T-helper 9 cell (primary cell): ENCODE results near the gene ZIC4.

Source experiments
- DNase-seq: peaks from one replicate; pipeline ENCODE4 v3.0.0-alpha.2; 2020

ZIC4 gene

DNA sequence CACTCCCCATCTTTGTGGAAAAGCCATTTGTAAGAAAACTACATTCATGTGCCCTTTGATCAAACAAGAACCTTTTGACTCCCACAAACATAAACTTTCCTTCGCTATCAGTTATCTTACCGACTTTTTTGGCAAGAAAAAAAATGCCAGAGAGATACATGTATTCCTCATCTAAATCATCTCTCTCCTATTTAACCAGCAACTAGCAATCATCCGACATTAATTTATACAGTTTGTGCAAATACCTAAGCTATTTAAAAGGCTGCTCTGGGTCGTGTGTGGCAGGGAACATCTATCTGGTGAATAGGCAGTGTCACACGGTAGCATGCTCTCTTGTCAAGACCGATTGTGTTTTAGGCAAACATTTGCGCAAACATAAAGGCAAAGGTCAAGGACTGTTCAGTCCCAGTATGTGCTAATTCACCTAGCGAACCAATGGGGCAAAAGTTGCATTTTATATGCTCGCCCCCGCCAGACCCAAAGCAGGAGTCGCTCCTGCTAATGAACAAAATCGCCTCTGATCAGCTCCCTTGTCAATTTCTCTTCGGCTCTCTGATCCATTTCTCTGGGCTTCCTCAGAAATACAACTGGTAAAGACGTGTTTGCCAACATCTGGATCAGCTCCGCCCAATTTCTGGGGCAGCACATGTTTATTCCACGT is 37.7 kb downstream of the ZIC4 start:
- no peak for DNase-seq

DNA sequence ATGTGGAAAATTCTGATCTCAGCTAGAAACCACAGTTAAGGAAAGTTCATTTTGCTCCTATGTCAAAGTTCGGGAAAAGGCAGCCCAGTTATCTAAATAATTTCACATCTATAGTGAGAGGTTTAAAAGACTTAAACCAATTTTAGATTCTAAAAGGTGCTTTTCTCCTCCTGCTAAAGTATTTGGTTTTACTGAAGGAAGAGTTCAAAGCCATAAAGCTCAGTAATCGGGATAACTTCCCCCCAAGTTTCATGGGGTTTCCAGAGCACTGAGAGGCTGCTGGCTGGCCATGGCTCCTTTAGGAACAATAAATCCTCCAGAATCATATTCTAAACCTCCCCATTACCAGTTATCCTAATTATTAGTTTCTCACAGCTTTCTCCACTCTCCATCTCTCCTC is 38.2 kb downstream of the ZIC4 start:
- DNase-seq, result no peak

DNA sequence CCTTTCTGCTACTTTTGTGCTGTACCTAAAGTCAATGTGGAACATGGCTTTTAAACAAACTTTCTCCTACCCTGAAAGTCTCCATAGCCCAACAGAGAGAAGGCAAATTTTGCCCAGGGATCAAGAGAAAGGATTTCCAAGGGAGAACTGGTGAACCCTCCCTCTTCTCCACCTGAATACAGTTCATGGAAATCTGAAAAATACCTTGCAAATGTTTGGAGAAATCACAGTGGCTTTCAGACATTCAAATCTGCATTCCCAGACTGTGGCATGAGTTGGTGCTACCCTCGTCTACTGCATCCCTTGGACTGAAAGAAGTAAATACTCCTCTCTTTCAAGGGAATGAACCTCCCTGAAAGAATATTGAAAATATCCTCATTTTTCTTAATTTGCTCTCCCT is 38.7 kb downstream of the ZIC4 start:
- no peak for DNase-seq

DNA sequence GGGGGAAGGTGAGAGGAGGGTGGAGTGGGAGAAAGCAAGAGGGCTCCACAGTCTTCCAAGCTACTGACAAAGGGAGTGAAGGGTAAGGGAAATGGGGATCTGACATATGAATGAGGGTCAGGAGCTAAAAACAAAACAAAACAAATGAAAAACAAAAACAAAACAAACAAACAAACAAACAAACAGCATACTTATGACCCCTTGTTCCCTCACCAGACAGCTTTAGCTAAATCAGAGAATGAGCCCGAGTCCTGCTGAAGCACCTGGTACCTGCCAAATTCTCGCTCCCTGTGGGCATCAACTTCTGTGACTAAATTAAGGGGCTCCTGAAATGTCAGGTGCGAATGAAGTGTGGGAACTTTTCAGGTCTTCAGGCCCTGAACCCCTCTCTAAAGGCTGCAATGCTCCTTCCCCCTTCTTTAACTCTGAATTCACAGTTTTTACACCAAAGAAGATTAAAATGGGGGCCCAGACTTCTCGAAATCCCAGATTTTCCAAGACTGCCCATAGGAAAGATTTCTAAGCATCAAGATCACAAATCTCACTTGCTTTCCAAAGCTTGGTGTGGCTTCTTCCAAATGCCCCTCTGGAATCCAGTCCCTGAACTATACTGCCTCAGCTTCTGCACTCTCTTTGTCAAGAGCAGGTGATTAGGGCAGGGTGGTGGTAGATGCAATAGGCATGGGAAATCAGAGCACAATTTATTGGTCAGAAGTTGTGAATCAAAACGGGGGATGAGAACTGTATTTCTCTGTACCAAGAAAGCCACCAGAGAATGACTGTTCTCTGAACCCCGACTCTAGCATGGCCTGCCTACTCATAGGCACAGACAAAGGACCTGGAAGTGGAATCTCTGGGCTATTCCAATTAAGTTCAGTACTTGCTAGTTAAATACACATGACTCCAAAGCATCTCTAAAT is 40.9 kb downstream of the ZIC4 start:
- no peak for DNase-seq

DNA sequence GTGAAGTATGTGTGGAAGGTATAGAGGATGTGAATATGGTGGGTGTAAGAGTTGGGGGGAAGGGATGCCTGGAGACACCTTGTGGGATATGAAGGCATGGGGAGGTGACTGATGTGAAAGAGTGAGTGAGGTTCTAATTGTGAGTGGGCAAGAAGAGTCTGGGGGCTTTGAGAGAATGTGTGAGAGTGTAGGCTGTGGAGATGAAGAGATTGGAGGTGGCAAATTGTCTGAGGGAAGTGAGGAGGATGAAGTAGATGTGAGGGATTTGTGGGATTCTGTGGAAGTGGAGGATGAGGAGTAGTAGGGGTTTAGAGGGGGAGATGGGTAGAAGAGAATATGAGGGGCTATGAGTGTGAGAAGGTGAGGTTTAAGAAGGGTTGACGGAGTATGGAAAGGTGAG is 41.6 kb downstream of the ZIC4 start:
- DNase-seq, result no peak

DNA sequence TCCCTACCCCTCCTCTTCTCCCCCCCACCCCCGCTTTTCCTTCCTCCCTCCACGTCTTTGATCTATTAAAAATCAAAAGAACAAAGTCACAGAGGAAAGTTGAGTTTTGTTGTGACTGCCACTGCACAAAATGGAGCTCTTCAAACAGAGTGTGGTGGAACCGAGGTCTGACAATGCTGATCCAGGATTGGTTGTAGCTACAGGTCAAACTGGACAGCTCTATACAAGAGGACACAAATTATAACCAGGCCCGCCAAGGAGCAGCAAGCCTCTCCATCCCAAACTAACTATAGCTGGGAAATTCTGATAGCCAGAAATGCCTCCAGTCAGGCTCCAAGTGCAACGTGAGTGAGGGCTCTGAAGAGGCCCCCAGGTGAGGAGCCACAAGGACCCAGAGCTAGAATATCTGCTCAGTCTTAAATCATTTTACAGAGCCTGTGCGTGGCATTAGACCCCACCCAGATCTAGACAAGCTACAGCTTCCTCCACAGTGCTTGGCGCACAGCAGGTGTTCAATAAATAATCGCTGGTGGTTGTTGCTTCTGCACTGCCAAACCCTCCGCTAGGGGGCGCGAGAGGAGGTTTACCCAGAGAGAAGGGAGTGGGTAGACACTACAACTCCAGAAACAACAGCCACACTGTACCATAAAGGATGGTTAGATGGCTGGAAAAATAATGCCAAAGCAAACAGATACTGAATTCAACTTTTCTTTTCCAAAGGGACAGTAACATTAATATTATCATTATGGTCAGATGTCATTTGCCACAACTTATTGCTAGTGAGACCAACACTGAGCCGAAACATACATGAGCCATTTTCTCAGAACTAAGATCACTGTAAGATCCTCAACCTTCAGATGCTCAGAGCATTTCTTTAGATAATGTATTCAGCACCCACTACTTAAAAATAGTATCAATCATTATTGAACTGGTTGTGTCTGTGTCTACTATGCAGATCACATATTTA is 44.6 kb downstream of the ZIC4 start:
- DNase-seq, result no peak

DNA sequence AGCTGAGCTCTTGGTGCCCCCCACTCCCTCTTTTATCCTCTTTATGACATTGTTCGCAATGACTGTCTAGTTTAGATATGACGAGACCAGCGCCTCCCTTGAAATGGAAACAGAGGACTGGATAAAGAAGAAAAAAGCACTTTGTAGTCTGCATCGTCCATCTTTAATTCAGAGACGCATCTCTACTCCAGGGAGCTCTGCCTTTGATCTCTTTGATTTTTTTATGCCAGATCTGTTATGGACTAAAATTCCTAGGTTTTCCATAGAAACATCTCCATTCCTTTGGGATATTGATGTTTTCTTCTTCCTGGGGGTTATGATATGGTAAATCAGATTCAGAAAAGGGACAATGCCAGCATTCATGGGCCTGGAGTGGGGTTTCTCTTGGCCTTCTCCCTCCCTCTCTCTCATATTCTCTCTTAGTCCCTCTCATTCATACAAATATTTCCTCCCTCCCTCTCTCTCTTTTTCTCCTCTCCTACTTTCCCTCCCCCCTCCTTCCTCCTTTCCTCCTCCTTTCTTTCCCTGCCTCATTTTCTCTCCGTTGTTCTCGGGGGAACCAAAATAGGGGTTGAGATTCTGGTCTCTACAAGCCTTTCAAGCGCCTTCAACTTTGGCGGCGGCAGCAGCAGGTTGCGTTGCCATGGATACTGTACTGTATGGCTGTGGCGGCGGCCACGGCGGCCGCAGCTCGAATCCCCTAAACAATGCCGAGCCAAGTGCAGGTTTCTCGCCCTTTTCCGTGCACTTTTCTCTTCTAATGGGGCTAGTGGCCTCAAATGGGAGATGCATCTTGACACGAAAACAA is 45.5 kb downstream of the ZIC4 start:
- no peak for DNase-seq

DNA sequence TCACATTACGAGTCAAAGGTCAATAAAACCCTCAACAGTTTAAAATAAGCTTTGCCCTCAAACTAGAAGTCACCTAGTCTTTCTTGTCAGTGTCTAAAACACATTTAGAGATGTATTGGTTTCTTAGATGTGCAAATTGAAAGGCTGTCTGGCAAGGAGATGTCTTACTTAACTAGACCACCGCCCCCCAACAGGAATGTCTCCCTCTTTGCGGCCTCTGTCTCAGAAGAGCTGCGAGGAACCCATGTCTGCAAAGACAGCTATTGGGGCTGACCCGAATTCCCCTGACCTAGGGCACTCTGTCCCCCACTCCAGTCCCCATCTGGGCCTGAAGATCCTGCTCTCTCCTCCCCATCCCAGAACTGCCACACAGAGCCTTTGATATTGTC is 46.3 kb downstream of the ZIC4 start:
- DNase-seq, result no peak

DNA sequence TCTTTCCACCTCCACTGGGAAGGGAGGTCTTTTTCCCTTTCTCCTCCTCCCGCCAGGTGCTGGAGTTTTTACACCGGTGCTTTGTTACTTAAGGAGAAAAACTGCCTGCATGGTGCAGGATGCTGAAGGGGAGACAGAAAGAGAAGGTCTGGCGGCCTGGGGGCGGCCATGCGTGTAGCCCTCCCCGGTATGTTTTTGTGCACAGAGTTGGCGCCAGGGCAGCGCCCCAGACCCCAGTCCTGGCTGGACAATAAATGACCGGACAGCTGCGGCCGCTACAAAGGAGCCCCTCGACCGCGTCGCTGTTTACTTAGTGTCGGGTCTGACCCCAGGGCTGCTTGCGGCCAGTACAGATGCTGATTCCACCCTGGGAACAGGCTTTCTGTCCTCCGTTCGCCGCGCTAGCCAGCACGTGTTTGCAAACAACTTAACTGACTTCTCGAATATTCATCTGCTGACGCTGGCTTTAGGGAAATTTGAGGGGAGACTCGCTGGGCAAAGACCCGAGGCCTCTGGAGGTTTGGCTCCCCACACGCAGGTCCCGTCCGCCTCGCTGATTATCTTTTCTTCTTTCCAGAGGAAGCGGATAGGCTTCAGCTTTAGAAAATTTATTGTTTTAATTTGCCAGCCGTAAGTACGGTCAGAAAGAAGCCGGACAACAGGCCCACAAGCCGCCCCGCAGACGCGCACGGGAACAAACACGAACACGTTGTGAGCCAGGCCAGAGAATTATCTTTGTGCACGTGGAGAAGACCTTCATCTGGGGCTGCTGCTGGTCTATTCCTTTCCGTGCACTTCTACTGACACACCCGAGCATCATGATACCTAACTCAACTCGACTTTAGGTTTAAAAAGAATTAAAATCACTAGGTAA is 46.9 kb downstream of the ZIC4 start:
- no peak for DNase-seq

DNA sequence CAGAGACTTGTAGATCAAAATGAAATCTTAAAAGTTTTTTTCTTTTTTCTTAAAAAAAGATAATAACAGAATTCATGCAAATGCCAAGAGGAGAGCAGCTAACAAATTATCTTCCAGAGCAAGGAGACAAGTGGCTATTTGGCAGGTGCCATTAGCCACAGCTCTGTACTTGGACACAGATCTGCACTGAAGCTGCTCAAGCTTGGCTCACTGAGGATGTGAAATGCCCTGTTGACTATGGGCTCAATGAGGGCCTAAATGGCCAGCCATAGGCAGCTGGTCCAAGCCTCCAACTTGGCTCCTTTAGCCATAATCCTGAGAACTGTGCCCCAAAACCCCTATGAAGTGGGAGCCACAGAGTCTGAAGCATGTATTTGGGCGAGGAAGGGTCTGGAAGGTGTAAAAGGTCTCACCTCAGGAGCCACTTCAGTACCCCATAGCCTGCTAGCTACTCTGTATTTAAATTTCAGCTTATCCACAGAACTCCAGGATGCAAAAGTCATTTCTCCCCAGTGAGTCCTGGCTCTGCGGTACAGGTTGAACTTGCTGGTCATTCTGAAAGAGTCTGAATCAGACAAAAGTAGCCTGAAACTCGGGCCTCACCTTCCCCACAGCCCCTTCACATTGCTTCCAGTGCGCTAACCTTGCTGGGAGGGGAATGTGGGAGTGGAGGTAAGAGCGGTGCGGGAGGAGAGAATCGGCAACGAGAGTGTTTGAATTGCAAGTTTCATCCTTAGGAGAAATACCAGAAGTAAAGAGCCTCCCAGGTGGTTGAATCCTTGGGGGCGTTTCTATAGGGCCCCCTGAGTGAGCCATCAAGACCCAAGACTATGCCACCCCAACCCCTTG is 48.0 kb downstream of the ZIC4 start:
- DNase-seq, result no peak

DNA sequence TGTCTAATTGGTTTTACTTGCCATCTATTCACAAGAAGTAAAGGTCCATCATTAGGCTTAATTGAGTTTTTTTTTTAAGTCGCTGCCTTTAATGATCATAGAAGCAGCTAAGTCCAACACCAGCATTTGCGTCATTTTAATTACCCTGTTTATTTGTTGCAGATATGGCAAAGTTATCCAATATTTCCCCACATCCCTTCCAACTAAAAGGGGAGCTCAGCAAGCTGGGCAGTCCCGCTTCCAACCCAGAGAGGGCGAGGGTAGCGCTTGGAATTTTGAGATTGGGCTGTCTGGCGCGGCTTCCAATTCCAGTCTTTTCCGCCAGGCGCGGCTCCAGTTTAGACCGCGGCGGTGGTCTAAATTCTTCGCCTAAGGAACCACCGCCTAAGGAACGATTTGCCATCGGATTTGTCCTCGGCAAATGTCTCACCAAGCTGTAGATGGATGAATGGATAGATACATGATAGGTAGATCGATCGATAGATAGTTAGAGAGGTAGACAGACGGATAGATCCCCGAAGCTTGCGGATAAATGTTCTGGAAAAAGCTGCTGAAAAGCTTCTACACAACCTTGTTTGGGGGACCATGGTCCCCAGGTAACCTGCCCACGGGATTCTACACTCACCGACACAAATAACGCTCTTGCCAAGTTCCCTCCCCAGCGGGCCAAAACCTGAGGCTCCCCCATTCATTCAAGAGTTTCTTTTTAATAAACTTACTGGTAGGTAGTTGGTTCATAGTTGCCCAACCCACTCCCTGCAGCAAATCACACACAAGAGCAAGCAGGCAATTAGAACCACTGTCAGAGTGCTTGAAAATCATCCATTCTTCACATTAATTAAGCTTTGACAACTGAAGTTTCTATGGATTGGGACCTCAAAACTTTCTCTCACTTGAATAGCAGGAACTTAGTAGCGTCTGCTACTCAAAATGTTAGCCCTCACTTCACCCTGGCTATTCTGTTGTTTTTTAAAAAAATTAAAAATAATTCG is 49.1 kb downstream of the ZIC4 start:
- DNase-seq, result no peak

DNA sequence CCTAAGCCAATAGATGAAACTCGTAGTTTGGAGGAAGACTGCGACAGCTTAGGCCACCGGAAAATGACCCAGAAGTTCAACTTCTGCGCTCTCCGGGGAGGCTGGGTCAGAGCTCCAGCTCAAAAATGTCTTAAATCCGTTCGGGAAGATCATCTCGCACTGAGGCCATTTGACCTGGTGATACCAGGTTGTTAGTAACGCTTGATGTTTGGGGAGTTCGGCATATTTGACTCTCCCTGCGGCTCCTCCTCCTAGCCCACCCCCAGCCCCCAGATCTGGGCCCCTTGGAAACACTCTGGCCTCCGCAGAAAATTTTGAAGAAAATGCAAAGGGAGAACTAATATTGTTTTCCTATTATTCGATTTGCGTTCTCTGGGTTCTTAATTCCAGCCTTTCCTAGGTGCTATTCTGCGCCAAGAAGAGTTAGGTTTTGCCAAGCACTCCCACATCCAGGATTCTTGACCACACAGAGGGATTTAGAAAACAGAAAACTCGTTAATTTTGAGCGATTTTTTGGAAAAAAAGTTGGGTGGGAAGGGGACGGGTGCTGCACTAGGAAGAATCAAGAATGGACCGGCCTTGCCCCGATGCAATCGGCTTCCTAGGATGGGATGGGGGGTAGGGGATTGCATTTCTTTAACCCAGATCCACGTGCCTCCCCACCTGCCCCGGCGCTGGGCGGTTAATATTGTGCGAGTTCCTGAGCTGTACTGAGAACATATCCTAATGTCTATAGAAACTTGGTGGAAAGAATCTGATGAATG is 50.0 kb downstream of the ZIC4 start:
- no peak for DNase-seq

DNA sequence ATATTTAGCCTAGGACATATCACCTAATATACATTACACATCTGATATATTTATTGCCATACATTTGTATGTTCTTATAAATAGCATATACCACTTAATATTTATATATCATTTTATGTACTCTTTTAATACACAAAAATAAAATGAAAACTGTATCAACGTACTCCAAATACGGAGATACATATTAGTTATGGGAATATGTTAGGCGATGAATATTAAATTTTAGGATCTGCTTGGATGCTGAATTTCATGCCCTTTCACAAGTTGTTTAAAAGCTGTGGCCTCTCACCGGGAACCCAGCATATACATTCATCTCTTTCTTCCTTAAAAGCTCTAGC is 50.6 kb downstream of the ZIC4 start:
- DNase-seq, result no peak

DNA sequence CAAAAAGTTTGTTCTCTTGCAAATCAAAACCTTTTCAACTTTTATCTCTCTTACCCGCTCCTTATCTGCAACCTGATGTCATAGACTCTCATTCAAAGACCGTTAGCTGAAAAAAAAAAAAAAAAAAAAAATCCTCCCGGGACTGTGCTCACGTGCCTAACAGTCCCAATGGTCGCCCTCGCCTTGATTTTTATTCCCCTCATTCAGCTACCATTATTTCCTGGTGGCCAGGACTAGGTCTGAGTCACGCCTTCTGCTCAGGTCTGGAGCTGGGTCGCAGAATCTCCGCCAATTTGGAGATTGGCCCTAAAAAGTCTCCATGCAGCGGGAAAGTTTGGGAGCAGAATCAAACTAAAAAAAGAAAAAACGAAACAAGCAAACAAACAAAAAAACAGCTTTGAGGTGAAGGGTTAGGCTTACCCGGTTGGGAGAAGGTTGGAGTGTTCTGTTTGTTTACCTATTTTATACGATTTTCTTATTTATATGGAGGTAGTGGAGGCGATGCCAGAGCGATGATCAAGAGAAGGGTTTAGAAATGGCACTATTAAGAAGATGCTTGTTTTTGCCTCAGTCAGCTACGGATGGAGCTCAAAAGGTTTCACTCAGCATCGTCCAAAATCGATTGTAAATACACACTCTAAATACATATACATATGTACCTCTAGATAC is 51.1 kb downstream of the ZIC4 start:
- DNase-seq, result no peak

DNA sequence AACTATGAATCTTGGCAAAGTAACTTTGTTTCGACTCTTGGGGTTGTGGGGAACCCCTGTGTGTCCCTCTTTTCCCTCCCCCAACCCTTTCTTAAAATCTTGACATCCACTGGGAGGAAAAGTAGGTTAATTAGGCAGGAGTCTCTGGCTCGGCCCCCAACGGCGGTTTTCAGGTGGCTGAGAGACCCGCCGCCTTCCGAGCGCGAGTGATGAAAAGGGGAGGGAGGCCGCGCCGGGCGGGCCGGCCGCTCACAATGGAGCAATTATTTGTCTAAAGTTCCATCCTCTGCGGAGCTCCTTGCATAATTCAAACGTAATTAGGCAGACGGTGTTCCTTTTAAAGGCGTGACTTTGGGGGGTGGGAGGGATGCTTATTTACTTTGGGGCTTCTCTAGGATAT is 51.7 kb downstream of the ZIC4 start:
- no peak for DNase-seq

DNA sequence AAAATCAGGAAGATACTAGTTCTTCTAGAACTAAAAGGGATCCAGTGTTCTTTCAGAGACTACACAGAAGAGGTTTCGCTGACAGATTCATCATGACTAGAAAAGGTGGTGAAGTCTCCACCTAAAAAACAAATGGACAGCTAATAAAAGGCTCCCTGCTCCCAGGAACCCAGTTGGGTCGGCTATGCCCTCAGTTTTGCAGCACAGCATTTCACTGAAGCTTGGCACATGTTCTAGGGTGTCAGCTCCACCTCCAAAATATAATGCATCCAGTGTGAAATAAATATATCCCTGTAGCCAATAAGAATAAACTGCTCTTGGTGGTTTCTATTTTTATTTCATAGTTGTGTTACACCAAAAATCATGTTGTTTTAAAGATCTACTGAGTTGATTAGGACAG is 55.0 kb downstream of the ZIC4 start:
- no peak for DNase-seq

DNA sequence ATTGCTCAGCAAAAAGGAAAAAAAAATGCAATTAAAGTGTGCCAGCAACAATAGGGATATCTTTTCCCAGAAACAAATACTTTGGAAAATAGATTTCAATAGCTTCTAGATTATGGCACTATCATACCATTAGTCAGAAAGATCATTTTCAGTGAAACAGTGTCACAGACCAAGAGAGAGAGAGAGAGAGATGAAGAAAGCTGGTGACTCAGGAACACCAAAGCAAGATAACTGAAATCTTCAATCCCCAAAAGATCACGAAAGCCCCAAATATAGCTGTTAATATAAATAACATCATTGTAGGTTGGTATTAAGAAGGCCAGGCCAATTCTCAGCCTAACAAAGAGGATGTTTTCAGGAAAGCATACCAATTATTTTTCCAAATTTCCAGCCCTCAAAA is 57.4 kb downstream of the ZIC4 start:
- DNase-seq, result no peak

DNA sequence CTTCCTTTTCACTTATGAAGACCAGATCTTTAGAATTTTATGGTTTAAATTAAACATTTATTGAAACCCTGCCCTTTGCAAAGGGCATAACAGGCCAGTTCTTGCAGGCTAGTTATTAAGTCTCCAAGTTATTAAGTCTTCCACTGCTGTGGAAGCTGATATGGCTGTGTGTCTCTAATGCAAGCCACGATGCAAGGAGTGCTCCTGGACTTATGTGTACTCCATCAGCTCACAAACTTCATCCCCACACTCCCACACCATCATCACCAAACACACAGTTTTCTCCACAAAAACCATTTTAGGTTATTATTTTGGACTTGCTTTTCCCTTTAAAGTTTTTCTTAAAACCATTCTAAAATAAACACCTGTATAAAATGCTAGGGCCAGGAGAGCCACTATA is 62.4 kb downstream of the ZIC4 start:
- no peak for DNase-seq
